UCSD-AML1 (cell line): ENCODE results near the gene SLC25A28.
"Not testable (repeated sequence)": the region's sequence is repeated elsewhere in the genome, so short reads cannot be mapped to it uniquely, and the experiment has no call there.

Experiments used
- DNase-seq: peaks from one replicate; lab custom pipeline; 2025; ENCODE audit not compliant: unreplicated experiment; lab: John Stamatoyannopoulos, UW

Gene SLC25A28

GRCh38 chr10:99628923-99629624, 8.8 kb upstream of the SLC25A28 start:
- DNase-seq: no peak

GRCh38 chr10:99625124-99625523, 4.9 kb upstream of the SLC25A28 start:
- not testable (repeated sequence) for DNase-seq

- DNase-seq: no peak
Observed at GRCh38 chr10:99623919-99624318, 3.7 kb upstream of the SLC25A28 start.

- no peak for DNase-seq
Observed at GRCh38 chr10:99621454-99622251, 1.4 kb upstream of the SLC25A28 start.

GRCh38 chr10:99620711-99621453, 643 bp upstream of the SLC25A28 start:
- DNase-seq: peak; percentile 99

GRCh38 chr10:99619090-99619800, 994 bp downstream of the SLC25A28 start:
- DNase-seq: no peak

- no peak for DNase-seq
Observed at GRCh38 chr10:99617696-99618095, 2.5 kb downstream of the SLC25A28 start.

GRCh38 chr10:99615426-99615825, 4.8 kb downstream of the SLC25A28 start:
- DNase-seq: no peak

- peak; percentile 30 for DNase-seq
Observed at GRCh38 chr10:99612167-99612831, 7.9 kb downstream of the SLC25A28 start.

- DNase-seq: no peak
Observed at GRCh38 chr10:99611326-99611725, 8.9 kb downstream of the SLC25A28 start.

- DNase-seq: no peak
Observed at GRCh38 chr10:99610221-99610620, 10.0 kb downstream of the SLC25A28 start.

GRCh38 chr10:99609186-99609585, 11.1 kb downstream of the SLC25A28 start:
- no peak for DNase-seq

GRCh38 chr10:99605351-99605750, 14.9 kb downstream of the SLC25A28 start:
- DNase-seq: no peak

GRCh38 chr10:99604862-99605261, 15.4 kb downstream of the SLC25A28 start:
- DNase-seq: no peak

- no peak for DNase-seq
Observed at GRCh38 chr10:99598781-99599509, 21.3 kb downstream of the SLC25A28 start.

- DNase-seq: no peak
Observed at GRCh38 chr10:99598011-99598410, 22.2 kb downstream of the SLC25A28 start.

GRCh38 chr10:99596708-99597107, 23.5 kb downstream of the SLC25A28 start:
- DNase-seq: not testable (repeated sequence)

GRCh38 chr10:99595770-99596465, 24.3 kb downstream of the SLC25A28 start:
- no peak for DNase-seq

GRCh38 chr10:99595236-99595635, 25.0 kb downstream of the SLC25A28 start:
- no peak for DNase-seq
